Smooth muscle cell (in vitro differentiated cells): ENCODE data around the gene SCAP. TPM values are rescaled to one million over a fixed set of nuclear protein-coding genes. Genes with fewer than 3 reads are reported as not detected.

Experiments
- DNase-seq: peaks from one replicate; lab custom pipeline; 2025; ENCODE audit not compliant: unreplicated experiment; lab: John Stamatoyannopoulos, UW
- H2AFZ ChIP-seq: fragments of 200-600 bp; sonication (generic); 2 replicates; pipeline ENCODE4 v1.6.0; 2016; ENCODE audit warnings: antibody characterized with exemption, low read depth, mild to moderate bottlenecking
- H3F3A ChIP-seq: fragments of 200-600 bp; sonication (generic); 2 replicates; pipeline ENCODE4 v1.6.0; 2017; ENCODE audit warnings: antibody characterized with exemption, low read depth
- H3K27ac ChIP-seq: fragments of 200-600 bp; sonication (generic); 2 replicates; pipeline ENCODE4 v1.5.1; 2016; ENCODE audit warnings: low read depth, mild to moderate bottlenecking
- H3K27me3 ChIP-seq: fragments of 200-600 bp; sonication (generic); 2 replicates; pipeline ENCODE4 v1.6.1; 2016; ENCODE audit warnings: low read depth, mild to moderate bottlenecking
- H3K36me3 ChIP-seq: fragments of 200-600 bp; sonication (generic); 2 replicates; pipeline ENCODE4 v1.5.1; 2016; ENCODE audit warnings: low read depth
- H3K4me1 ChIP-seq: fragments of 200-600 bp; sonication (generic); 2 replicates; pipeline ENCODE4 v1.5.1; 2016; ENCODE audit warnings: low read depth
- H3K4me2 ChIP-seq: fragments of 200-600 bp; sonication (generic); 2 replicates; pipeline ENCODE4 v1.6.0; 2016; ENCODE audit warnings: mild to moderate bottlenecking
- H3K4me3 ChIP-seq: fragments of 200-600 bp; sonication (generic); 2 replicates; pipeline ENCODE4 v1.5.1; 2016; ENCODE audit warnings: mild to moderate bottlenecking
- H3K79me2 ChIP-seq: fragments of 200-600 bp; sonication (generic); 2 replicates; pipeline ENCODE4 v1.6.0; 2016; ENCODE audit warnings: low read depth, mild to moderate bottlenecking
- H3K9ac ChIP-seq: fragments of 200-600 bp; sonication (generic); 2 replicates; pipeline ENCODE4 v1.6.0; 2016; ENCODE audit warnings: low read depth
- H3K9me3 ChIP-seq: fragments of 200-600 bp; sonication (generic); replicated peaks from 2 replicates; pipeline ENCODE4 v1.5.1; 2016; ENCODE audit warnings: low read depth
- H4K20me1 ChIP-seq: fragments of 200-600 bp; sonication (generic); 2 replicates; pipeline ENCODE4 v1.6.0; 2016; ENCODE audit warnings: low read depth
- whole genome bisulfite sequencing: methylation state at CpG from one replicate; pipeline ENCODE4 v1.1.7; 2016; ENCODE audit warnings: low lambda C conversion rate; 5-methylcytosine and 5-hydroxymethylcytosine counted together
- polyA plus RNA-seq: library from polyadenylated mRNA; unstranded; fragments of >200 nt; fragmentation: Nextera tagmentation; extraction: Ambion mirVana; gene quantifications from 2 replicates; pipeline ENCODE4 v1.2.1, GENCODE V29; 2016
- total RNA-seq: library from RNA; depleted of rRNA; stranded (reverse); fragments of >200 nt; gene quantifications from 2 replicates; pipeline ENCODE4 v1.2.3, GENCODE V29; 2014
- TF ChIP-seq, protein P1 (sequence below): fragments of 200-600 bp; sonication (generic); IDR thresholded peaks from 2 replicates; pipeline ENCODE4 v1.5.1; 2017; ENCODE audit warnings: borderline replicate concordance, mild to moderate bottlenecking, antibody characterized with exemption; ENCODE audit not compliant: insufficient read depth, poor library complexity, severe bottlenecking

The SCAP gene
- total and polyA plus RNA-seq, 2 experiments from 2014 or later: 29.2 to 31.0 TPM

DNA sequence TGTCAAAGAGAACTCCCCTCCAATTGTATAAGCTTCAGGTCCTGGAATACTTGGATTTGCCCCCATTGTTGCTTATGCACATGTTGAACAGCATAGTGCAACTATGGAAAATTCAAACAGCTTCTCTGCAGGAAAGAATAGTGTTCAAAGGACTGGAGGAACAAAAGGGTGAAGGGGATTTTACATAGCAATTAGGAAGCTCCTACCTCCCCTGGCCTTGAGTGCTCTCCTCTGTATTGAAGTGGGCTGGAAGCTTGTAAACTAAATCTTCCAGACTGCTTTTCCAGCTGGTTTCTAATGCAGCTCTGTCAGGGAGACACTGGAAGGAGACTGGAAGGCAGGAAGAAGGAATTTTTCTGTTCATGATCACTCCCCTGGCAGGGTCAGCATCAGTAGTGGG, 45.0 kb upstream of the SCAP start:
- TF ChIP-seq, protein P1, sequence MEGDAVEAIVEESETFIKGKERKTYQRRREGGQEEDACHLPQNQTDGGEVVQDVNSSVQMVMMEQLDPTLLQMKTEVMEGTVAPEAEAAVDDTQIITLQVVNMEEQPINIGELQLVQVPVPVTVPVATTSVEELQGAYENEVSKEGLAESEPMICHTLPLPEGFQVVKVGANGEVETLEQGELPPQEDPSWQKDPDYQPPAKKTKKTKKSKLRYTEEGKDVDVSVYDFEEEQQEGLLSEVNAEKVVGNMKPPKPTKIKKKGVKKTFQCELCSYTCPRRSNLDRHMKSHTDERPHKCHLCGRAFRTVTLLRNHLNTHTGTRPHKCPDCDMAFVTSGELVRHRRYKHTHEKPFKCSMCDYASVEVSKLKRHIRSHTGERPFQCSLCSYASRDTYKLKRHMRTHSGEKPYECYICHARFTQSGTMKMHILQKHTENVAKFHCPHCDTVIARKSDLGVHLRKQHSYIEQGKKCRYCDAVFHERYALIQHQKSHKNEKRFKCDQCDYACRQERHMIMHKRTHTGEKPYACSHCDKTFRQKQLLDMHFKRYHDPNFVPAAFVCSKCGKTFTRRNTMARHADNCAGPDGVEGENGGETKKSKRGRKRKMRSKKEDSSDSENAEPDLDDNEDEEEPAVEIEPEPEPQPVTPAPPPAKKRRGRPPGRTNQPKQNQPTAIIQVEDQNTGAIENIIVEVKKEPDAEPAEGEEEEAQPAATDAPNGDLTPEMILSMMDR: no peak
- Histone ChIP-seq H3K9me3 (no peaks in the 10 kb centered on the region), H3K4me3 (no peak overlapping the region), H3K27ac (no peak overlapping the region), H3K36me3 (no peaks in the 10 kb centered on the region), H3F3A (no peaks in the 10 kb centered on the region), H3K4me1 (no peaks in the 10 kb centered on the region), H3K27me3 (no peaks in the 10 kb centered on the region), H3K4me2 (no peak overlapping the region), H2AFZ (no peak overlapping the region), H4K20me1 (no peaks in the 10 kb centered on the region), H3K9ac (no peak overlapping the region), H3K79me2 (no peaks in the 10 kb centered on the region)
- DNase-seq: no peak

DNA sequence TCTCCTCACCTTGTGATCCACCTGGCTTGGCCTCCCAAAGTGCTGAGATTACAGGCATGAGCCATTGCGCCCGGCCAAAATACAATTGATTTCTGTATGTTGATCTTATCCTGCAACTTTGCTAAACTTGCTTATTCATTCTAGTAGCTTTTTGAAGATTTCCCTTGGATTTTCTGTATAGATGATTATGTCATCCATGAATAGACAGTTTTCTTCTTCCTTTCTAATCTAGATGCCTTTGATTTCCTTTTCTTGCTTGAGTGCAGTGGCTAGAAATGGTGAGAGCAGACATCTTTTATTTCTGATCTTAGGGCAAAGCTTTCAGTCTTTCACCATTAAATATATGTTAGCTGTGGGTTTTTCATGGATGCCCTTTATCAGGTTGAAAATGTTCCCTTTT, 42.2 kb upstream of the SCAP start:
- WGBS: 88% methylated on average over 2 of the region's 2 CpGs
- peaks cover 1% of the 10 kb centered on the region for H3K79me2 ChIP-seq
- no peak for DNase-seq
- H4K20me1 ChIP-seq: no peaks in the 10 kb centered on the region
- no peaks in the 10 kb centered on the region for H3K36me3 ChIP-seq
- H3K4me1 ChIP-seq: no peaks in the 10 kb centered on the region
- H3K9ac ChIP-seq: no peak overlapping the region
- no peak overlapping the region for H3K4me3 ChIP-seq
- no peak overlapping the region for H3K27ac ChIP-seq
- no peak overlapping the region for H3K4me2 ChIP-seq
- TF ChIP-seq, protein P1: no peak
- H2AFZ ChIP-seq: peak overlapping the region; percentile 27
- H3F3A ChIP-seq: peaks cover 4% of the 10 kb centered on the region
- no peaks in the 10 kb centered on the region for H3K27me3 ChIP-seq
- no peaks in the 10 kb centered on the region for H3K9me3 ChIP-seq

DNA sequence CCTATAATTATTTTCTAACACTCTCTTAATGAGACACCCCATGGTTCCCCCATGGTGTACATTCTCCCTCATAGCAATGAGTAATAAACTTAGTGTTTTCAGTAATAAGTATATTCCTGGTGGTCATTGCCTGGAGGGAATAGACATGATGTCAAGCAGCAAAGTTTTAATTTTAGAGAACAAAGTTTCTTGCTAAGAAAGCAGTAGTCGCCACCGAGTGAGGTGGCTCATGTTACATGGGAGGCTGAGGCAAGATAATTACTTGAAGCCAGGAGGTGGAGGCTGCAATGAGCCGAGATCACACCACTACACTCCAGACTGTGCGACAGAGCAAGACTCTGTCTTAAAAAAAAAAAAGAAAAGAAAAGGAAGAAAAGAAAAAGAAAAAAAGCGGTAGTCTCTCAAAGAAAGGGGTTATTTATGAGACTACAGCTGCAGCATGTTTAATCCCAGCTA, 40.2 kb upstream of the SCAP start:
- Histone ChIP-seq H3K4me2 (no peak overlapping the region), H4K20me1 (no peaks in the 10 kb centered on the region), H3K27ac (no peak overlapping the region), H3K79me2 (peaks cover 14% of the 10 kb centered on the region), H3K27me3 (no peaks in the 10 kb centered on the region), H3K4me1 (peaks cover 5% of the 10 kb centered on the region), H3K36me3 (no peaks in the 10 kb centered on the region), H3K9me3 (no peaks in the 10 kb centered on the region), H2AFZ (no peak overlapping the region), H3K9ac (no peak overlapping the region), H3K4me3 (no peak overlapping the region), H3F3A (peaks cover 4% of the 10 kb centered on the region)
- no peak for DNase-seq
- TF ChIP-seq, protein P1: no peak
- WGBS: 65% methylated on average over 5 of the region's 5 CpGs

DNA sequence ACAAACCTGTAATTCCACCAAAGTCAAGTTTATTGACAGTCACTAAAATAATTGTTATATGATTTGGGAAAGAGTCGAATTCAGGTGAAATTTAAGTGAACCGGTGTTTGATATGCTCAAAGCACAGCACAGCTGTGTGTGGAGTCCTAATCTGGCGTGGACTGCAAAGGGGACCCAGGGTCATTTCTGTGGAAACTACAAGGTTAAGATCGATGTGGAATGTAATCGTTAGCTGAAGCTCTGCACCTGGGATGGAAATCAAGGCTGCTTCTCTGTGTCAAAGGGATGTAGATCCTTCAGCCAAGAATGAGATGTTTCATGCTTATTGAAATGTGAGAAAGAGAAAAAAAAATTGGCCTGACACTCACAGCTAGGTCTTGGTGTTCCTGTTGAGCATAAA, 39.4 kb upstream of the SCAP start:
- H3K4me2 ChIP-seq: no peak overlapping the region
- no peaks in the 10 kb centered on the region for H3K36me3 ChIP-seq
- no peaks in the 10 kb centered on the region for H3K27me3 ChIP-seq
- H2AFZ ChIP-seq: no peak overlapping the region
- no peaks in the 10 kb centered on the region for H4K20me1 ChIP-seq
- no peak overlapping the region for H3K27ac ChIP-seq
- H3K4me3 ChIP-seq: no peak overlapping the region
- H3K4me1 ChIP-seq: peaks cover 5% of the 10 kb centered on the region
- H3K9me3 ChIP-seq: no peaks in the 10 kb centered on the region
- WGBS: 87% methylated on average over 5 of the region's 5 CpGs
- peaks cover 14% of the 10 kb centered on the region for H3K79me2 ChIP-seq
- H3F3A ChIP-seq: peaks cover 4% of the 10 kb centered on the region
- no peak overlapping the region for H3K9ac ChIP-seq
- DNase-seq: no peak
- TF ChIP-seq, protein P1: no peak
